Measurements from ENCODE around the gene EIF2S2.

The EIF2S2 gene

GRCh38 chr20:34079818-34080217 lies 32.2 kb downstream of the EIF2S2 start:
- no peak for DNase-seq (ENCODE audit: extremely low read depth, low read depth)
- no peak for TF ChIP-seq CTCF (IDR thresholded peaks at IDR 0.05; ENCODE audit: low read depth, low read length, missing control alignments)
- H3K4me3 ChIP-seq (replicated peaks; ENCODE audit: low read depth, low read length) = no peak overlapping the region

- no peak for DNase-seq (ENCODE audit: extremely low read depth, low read depth)
- no peak overlapping the region for H3K4me3 ChIP-seq (replicated peaks; ENCODE audit: low read depth, low read length)
- TF ChIP-seq CTCF (IDR thresholded peaks at IDR 0.05; ENCODE audit: low read depth, low read length, missing control alignments) = no peak
Measured at GRCh38 chr20:34078540-34078939, 33.5 kb downstream of the EIF2S2 start.

GRCh38 chr20:34076952-34077351 lies 35.1 kb downstream of the EIF2S2 start:
- TF ChIP-seq CTCF (IDR thresholded peaks at IDR 0.05; ENCODE audit: low read depth, low read length, missing control alignments) = no peak
- DNase-seq (ENCODE audit: extremely low read depth, low read depth) = no peak
- H3K4me3 ChIP-seq (replicated peaks; ENCODE audit: low read depth, low read length) = no peak overlapping the region

GRCh38 chr20:34075647-34076046 lies 36.4 kb downstream of the EIF2S2 start:
- no peak overlapping the region for H3K4me3 ChIP-seq (replicated peaks; ENCODE audit: low read depth, low read length)
- DNase-seq (ENCODE audit: extremely low read depth, low read depth) = no peak
- peak; percentile 5 for TF ChIP-seq CTCF (IDR thresholded peaks at IDR 0.05; ENCODE audit: low read depth, low read length, missing control alignments)

GRCh38 chr20:34074101-34074760 lies 37.8 kb downstream of the EIF2S2 start:
- H3K4me3 ChIP-seq (replicated peaks; ENCODE audit: low read depth, low read length) = no peak overlapping the region
- no peak for TF ChIP-seq CTCF (IDR thresholded peaks at IDR 0.05; ENCODE audit: low read depth, low read length, missing control alignments)
- no peak for DNase-seq (ENCODE audit: extremely low read depth, low read depth)

GRCh38 chr20:34072778-34073177 lies 39.3 kb downstream of the EIF2S2 start:
- H3K4me3 ChIP-seq (replicated peaks; ENCODE audit: low read depth, low read length) = no peak overlapping the region
- DNase-seq (ENCODE audit: extremely low read depth, low read depth) = no peak
- no peak for TF ChIP-seq CTCF (IDR thresholded peaks at IDR 0.05; ENCODE audit: low read depth, low read length, missing control alignments)

GRCh38 chr20:34072076-34072475 lies 40.0 kb downstream of the EIF2S2 start:
- no peak for TF ChIP-seq CTCF (IDR thresholded peaks at IDR 0.05; ENCODE audit: low read depth, low read length, missing control alignments)
- H3K4me3 ChIP-seq (replicated peaks; ENCODE audit: low read depth, low read length) = no peak overlapping the region
- DNase-seq (ENCODE audit: extremely low read depth, low read depth) = no peak
